Astrocyte (in vitro differentiated cells and primary cell): ENCODE results near the gene PKP2.

Source experiments
- CTCF ChIP-seq: IDR thresholded peaks from 2 replicates; pipeline ENCODE4 v1.5.1; 2011; ENCODE audit warnings: low read depth, mild to moderate bottlenecking, inconsistent platforms, low read length, moderate library complexity; ENCODE audit not compliant: insufficient read depth
- EZH2 ChIP-seq: IDR thresholded peaks from 2 replicates; pipeline ENCODE4 v1.6.1; 2012; ENCODE audit warnings: mild to moderate bottlenecking, low read length, inconsistent platforms; ENCODE audit not compliant: insufficient read depth

GRCh38 chr12:32742133-32742532 lies 154.4 kb downstream of the PKP2 start:
- TF ChIP-seq EZH2 (no peak), CTCF (no peak)
